HS-27A (cell line): ENCODE results near the gene FRAS1.

Source experiments
- DNase-seq: peaks from one replicate; pipeline ENCODE4 v3.0.0-alpha.2; 2012; ENCODE audit warnings: low read depth, missing footprints

The FRAS1 gene

GRCh38 chr4:78370631-78371372, 313.7 kb downstream of the FRAS1 start:
- DNase-seq: no peak

DNA sequence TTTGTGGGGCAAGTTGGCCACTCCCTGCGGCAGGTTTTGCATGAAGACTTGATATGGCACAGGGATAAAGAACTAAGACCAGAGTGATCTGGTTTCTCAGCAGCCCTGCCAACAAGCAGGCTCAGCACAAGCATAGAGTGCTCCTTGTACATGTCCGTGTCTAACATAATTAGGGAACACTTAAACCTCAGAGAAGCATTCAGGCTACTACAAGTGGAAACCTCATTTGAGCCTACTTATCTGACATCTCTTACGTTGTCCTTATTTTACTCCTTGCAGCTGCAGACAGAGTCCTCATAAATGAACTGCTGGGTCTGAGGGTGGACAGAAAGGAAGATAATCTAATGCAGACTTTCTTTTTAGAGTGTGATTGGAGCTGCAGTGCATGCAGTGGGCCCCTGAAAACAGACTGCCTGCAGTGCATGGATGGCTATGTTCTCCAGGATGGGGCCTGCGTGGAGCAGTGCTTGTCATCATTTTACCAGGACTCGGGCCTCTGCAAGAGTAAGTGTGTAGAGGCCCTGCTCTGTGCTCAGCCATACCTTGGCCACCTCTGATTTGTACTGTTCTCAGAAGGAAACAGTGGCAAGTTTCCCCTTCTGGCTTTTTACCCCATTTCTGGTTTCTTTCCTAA, 315.3 kb downstream of the FRAS1 start:
- no peak for DNase-seq

GRCh38 chr4:78377555-78377954, 320.4 kb downstream of the FRAS1 start:
- DNase-seq: no peak

DNA sequence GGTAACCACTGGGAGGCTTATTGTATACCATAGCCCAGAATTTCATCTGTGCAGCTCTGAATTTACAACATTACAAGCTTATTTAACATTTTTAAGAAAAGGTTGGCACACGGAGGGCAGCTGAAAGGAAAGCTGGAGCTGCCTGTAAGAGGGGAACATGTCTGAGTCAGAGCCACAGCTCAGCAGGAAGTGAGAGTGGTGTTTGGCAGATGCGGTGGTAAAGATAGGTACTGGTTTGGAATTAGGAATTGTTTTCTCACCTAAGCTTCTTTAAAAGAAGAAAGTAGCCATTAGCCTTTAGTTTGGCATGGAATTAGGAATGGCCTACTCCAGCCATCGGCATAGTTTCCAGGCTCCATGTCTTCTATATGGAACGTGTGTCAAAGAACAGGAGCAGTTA, 321.9 kb downstream of the FRAS1 start:
- DNase-seq: no peak

DNA sequence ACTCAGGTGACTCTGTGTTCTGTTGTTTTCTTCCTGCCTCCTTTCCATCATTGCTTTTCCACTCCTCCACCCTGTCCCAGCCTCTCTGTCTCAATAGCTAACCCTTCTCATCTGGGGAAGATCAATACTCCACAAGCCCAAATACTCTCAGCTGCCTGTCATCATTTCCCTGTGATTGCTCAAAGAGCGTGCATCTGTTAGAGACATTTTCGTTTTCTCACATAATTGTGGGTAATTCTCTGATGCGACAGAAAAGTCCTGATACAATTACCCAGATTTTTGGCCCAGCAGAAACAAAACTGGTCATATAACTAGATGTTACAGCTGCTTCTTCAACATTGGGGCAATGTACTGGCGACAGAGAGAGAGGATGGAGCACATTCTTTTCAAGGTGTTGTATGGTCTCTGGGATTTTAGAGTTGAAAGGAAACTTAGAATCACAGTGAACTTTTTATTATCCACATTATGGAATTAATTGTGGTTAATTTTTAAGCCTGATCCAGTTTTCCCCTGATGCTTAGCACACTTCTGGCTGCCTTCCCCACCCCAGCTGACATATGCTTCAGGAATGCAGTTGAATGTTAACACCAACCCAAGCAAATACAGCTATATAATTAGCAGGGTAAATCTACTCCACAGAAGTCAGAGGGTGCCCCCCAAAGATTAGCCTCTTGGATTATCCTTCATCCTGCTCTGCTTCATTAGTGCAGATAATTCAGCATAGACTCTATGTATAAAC, 323.0 kb downstream of the FRAS1 start:
- peak; percentile 23 for DNase-seq

DNA sequence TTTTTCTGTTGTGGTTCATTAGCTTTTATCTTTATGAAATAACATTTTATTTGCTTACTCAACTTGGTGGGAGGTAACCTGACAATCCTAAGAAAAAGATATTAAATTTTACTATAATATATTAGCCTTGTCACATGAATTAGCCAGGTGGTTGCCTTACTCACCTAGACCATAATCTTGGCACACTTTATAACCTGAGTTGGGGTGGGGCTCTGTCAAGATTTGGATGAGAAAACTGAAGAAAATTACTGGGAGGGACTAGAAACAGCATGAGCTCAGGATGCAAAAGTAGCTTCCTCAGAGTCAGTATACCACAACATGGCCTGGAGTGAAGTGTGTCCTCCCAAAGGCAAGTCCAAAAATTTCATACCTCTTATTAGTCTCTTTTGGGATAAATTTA, 329.6 kb downstream of the FRAS1 start:
- no peak for DNase-seq

GRCh38 chr4:78395642-78396041, 338.5 kb downstream of the FRAS1 start:
- DNase-seq: no peak

DNA sequence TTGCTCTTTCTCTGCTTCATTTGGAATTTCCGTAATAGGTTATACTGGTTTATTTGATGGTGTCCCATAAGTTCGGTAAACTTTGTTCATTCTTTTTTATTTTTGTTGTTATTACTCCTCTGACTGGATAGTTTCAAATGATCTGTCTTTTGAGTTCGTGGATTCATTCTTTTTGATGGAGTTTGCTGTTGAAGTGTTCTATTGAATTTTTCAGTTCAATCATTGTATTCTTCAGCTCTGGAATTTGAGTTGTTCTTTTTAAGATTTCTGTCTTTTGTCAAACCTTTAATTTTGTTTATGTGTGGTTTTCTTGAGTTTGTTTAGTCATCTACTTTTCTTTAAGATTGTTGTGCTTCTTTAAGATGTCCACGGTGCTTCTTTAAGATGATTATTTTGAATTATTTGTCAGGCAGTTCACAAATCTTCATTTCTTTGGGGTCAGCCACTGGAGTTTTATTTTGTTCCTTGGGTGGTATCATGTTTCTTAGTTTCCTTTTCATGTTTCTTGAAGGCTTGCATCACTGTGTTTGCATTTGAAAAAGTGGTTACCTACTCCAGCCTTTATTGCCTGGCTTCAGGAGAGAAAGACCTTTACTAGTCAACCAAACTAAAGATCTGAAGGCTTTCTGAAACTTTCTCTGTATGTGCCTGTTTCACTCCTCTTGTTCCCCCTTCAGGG, 339.6 kb downstream of the FRAS1 start:
- DNase-seq: no peak

DNA sequence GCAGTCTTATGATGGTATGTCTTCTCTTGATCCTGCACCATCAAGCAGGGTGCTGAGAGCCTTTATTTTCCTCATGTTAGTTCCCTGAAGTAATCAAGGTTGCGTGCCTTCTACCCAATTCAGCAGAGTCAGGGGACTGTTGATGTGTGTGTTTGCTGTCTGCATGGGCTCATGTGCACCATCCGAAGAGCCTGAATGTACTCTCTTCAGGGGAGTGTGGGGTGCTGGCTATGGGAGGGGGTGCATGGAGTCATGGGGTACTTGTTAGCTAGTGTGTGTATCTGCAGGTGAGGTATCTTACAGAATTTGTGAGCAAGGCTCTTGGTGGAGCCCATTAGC, 340.1 kb downstream of the FRAS1 start:
- DNase-seq: no peak

- no peak for DNase-seq
Observed at GRCh38 chr4:78409612-78410202, 352.6 kb downstream of the FRAS1 start.

DNA sequence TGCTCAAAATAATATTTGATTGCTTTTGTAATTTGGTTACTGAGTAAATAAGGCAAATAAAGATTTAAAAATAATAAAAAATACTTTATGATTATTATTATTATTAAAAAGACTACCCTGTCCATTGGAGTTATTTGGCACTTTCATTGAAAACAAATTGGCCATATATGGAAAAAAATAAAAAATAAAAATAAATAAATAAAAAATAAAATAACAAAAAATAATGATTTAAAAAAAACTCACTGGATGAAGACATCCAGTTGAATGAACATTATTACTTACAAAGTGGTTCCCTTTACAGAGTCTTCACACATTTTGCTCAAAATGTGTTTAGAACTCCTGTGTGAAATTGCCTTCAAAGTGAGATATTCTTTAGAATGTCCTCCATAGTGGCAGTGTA, 353.1 kb downstream of the FRAS1 start:
- DNase-seq: no peak

DNA sequence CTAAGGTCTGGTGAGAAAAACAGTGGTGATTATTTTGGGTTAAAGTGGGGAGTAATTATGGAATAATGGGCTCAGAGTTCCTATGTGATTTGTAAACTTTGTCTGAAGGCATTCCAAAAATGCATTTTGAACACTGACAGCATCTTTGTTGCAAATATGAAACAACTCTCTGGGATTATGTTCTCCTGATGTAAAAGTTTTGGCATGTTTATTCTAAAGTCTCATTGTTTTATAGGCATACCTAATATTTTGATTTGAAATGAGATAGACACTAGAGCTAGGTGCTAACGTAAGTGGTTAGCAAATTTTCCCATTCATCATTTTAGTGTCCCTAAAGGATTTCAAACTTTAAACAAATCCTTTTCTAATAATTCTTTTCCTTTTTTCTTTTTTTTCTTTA, 353.6 kb downstream of the FRAS1 start:
- peak; percentile 19 for DNase-seq

- no peak for DNase-seq
Observed at GRCh38 chr4:78414116-78414515, 357.0 kb downstream of the FRAS1 start.

DNA sequence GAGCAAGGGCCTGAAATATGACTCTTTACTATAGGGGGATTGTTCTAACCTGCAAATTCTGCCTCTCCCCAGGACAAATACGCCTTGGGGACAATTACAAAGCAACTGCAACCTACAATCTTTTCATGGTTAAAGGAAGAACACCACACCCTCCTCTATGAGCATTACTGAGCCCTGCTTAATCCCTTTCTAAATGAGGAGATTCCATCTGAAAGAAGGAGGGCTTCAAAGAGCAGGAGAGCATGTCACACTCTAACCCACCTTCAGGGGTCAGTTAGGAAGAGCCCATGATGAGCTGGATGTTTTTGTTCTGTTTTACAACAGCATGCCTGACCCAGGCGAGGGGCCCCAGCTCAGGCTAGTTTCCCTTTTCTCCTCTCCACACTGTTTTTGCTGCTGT, 360.5 kb downstream of the FRAS1 start:
- DNase-seq: no peak

GRCh38 chr4:78418406-78418805, 361.3 kb downstream of the FRAS1 start:
- no peak for DNase-seq

DNA sequence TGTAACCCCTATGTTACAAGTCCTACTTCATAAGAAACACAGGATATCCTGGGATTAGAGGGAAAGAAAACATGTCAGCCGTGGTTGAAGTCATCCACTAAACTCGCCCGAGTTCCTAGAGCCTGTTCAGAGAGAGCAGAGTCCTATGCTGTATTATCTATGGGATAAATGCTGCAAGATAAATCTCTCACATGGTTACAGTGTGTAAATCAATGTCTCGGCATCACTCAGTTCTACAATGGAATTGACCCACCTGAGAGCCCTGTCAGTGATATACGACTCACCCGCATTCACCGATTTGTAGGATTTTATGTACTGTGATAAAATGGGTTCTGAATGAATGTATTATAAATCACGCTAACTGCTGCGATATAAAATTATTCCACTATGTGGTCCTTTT, 366.7 kb downstream of the FRAS1 start:
- no peak for DNase-seq

- DNase-seq: no peak
Observed at GRCh38 chr4:78424461-78424860, 367.3 kb downstream of the FRAS1 start.

GRCh38 chr4:78426972-78427371, 369.8 kb downstream of the FRAS1 start:
- no peak for DNase-seq

DNA sequence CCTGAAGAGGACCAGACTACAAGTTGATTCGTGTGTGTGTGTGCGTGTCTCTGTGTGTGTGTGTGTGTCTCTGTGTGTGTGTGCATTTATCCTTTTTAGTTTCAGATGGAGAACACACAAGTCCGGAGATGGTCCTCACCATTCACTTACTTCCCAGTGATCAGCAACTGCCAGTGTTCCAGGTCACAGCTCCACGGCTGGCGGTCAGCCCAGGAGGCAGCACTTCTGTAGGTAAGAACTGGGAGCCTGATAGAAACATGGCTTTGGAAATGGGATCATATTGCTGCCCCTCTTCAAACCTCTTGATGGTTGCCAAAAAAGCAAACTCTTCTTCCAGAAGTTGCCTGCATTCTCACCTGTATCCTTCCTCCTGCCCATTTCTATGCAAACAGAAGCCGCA, 371.9 kb downstream of the FRAS1 start:
- DNase-seq: no peak

DNA sequence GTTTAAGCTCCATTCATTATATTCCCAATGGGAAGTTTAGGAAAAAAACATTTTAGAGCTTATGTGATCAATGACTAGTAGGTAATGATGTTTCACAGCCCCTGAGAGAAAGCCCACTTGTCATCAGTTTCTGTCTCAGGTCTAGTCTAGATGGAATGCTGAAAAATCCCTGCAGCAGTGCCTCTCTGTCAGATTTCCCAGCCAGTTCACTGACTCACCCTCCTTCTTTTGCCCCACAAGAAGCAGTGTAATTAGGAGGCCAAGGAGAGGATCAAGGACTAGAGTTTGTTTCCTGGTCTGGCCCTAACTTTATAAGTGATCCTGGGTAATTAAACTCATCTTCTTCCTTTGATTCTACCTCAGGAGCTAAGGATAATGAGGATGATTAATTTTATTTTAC, 375.8 kb downstream of the FRAS1 start:
- no peak for DNase-seq

DNA sequence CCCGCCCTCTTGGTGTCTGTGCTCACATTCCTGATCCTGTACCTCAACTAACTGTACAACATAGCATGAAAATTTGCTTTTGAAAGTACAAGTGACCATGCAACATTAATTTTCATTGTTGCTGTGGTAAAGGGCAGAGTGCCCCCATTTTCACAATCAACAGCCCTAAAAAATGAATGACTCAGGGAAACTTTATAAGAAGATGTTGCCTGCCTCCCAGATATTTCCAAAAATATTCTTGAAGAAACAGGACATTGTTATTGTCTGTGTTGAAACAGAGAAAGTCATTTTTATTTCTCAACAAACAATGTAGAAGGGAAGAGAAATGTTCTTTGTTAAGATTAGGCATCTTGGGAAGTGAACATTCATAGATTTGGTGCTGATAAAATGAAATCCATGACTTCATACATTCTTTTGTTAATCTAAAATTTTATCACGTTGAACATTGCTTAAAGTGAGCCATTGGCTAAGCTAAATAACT, 380.5 kb downstream of the FRAS1 start:
- DNase-seq: no peak

GRCh38 chr4:78439328-78439727, 382.2 kb downstream of the FRAS1 start:
- peak; percentile 8 for DNase-seq
